Measurements from ENCODE around the gene PHACTR3. TPM values are rescaled to one million over a fixed set of nuclear protein-coding genes. Genes with fewer than 3 reads are reported as not detected.

Gene PHACTR3
- total and polyA plus RNA-seq, 2 donors (not counting 3 experiments of a cell fraction or from before 2014, with no cell fraction given) = not detected

DNA sequence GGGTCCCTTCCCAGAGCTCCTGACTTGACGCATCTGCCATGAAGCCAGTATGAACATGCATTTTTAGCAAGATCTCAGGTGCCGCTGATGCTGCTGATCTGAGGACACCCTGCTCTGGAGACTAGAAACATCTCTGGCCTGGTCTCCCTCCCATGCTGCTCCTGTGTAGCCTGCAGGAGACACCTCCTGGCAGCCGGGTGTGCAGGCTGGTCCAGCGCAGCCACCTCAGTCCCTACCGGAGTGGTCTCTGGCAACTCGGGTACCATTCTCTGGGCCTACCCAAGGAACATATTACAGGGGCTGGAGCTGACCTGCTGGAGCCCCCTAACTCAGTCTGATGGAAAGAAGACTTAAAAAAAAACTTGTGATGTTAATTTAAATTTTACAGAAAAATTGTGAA is 20.1 kb downstream of the PHACTR3 start:
- TF ChIP-seq, protein P1, sequence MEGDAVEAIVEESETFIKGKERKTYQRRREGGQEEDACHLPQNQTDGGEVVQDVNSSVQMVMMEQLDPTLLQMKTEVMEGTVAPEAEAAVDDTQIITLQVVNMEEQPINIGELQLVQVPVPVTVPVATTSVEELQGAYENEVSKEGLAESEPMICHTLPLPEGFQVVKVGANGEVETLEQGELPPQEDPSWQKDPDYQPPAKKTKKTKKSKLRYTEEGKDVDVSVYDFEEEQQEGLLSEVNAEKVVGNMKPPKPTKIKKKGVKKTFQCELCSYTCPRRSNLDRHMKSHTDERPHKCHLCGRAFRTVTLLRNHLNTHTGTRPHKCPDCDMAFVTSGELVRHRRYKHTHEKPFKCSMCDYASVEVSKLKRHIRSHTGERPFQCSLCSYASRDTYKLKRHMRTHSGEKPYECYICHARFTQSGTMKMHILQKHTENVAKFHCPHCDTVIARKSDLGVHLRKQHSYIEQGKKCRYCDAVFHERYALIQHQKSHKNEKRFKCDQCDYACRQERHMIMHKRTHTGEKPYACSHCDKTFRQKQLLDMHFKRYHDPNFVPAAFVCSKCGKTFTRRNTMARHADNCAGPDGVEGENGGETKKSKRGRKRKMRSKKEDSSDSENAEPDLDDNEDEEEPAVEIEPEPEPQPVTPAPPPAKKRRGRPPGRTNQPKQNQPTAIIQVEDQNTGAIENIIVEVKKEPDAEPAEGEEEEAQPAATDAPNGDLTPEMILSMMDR (IDR thresholded peaks at IDR 0.05; ENCODE audit: extremely low read depth in 1 of 2, insufficient read depth in 1 of 2, low read depth in 1 of 2, low read length in 2 of 2) = no peak
- TF ChIP-seq POLR2A (IDR thresholded peaks at IDR 0.05; ENCODE audit: low read depth, low read length) = no peak
- TF ChIP-seq MYC (IDR thresholded peaks at IDR 0.05; ENCODE audit: low read depth, low read length) = no peak
- TF ChIP-seq, protein P2, sequence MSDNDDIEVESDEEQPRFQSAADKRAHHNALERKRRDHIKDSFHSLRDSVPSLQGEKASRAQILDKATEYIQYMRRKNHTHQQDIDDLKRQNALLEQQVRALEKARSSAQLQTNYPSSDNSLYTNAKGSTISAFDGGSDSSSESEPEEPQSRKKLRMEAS (IDR thresholded peaks at IDR 0.05; ENCODE audit: insufficient read depth, insufficient read length) = no peak
- no peak for TF ChIP-seq EZH2 (IDR thresholded peaks at IDR 0.05; ENCODE audit: borderline replicate concordance, low read depth, low read length, severe bottlenecking)
- TF ChIP-seq JUN (IDR thresholded peaks at IDR 0.05; ENCODE audit: borderline replicate concordance, insufficient read depth, insufficient read length, low read depth) = no peak
- no peak for TF ChIP-seq FOS (IDR thresholded peaks at IDR 0.05; ENCODE audit: borderline replicate concordance, insufficient read depth, low read length)
- TF ChIP-seq GATA2 (IDR thresholded peaks at IDR 0.05; ENCODE audit: insufficient read depth, insufficient read length, low read depth, low read length) = no peak
- no peak for TF ChIP-seq POLR2AphosphoS5 (IDR thresholded peaks at IDR 0.05; ENCODE audit: insufficient read depth, low read depth, low read length)
- no TSS peak for BruUV-seq (replicated peaks)
- H2AFZ ChIP-seq (ENCODE audit: low read depth, low read length) = no peak overlapping the region
- no peak overlapping the region for H3K27ac ChIP-seq (ENCODE audit: insufficient read depth, low read depth, low read length)
- intact Hi-C loops (cut with micrococcal nuclease) (no loop called here), dilution Hi-C loops (cut with MboI; ENCODE audit: extremely low pct_ligation_motif_present, low sequenced_read_pairs) (no loop called here)
- ChIA-PET POLR2A (no interaction called here), CTCF (no interaction called here)
- H3K4me3 ChIP-seq (replicated peaks in 1 of 3; ENCODE audit: insufficient read depth in 1 of 3, low read depth in 1 of 3, low read length in 3 of 3) = no peak overlapping the region
- H3K4me1 ChIP-seq (ENCODE audit: control insufficient read depth, extremely low read depth, insufficient read depth, low read length) = no peaks in the 10 kb centered on the region
- no peaks in the 10 kb centered on the region for H3K9me1 ChIP-seq (replicated peaks; ENCODE audit: control insufficient read depth, extremely low read depth, insufficient read depth, low read length)
- no peaks in the 10 kb centered on the region for H4K20me1 ChIP-seq (replicated peaks; ENCODE audit: control insufficient read depth, extremely low read depth, insufficient read depth, low read length)
- H3K9me3 ChIP-seq (replicated peaks; ENCODE audit: control insufficient read depth, insufficient read depth, low read length) = no peaks in the 10 kb centered on the region
- no peaks in the 10 kb centered on the region for H3K79me2 ChIP-seq (ENCODE audit: control insufficient read depth, insufficient read depth, low read length)
- DNase-seq (ENCODE audit: low read depth, low spot score) (no peak), FAIRE-seq (no peak)
- H3K9ac ChIP-seq (replicated peaks; ENCODE audit: extremely low read depth, insufficient read depth, low read length) = no peak overlapping the region
- H3K36me3 ChIP-seq (ENCODE audit: control insufficient read depth in 2 of 2, extremely low read depth in 1 of 2, insufficient read depth in 2 of 2, low read length in 2 of 2) = no peaks in the 10 kb centered on the region
- H3K4me2 ChIP-seq (ENCODE audit: insufficient read depth, low read length) = no peak overlapping the region
- H3K27me3 ChIP-seq (ENCODE audit: control insufficient read depth in 2 of 2, insufficient read depth in 2 of 2, low read length in 2 of 2) = no peaks in the 10 kb centered on the region
